NOMO-1 treated with DMSO at 0.1 percent for 48 hours (cell line): Measurements from ENCODE around the gene GALNTL6.

Experiments used
- DNase-seq: peaks from one replicate; lab custom pipeline; 2025; ENCODE audit not compliant: unreplicated experiment; lab: John Stamatoyannopoulos, UW

GALNTL6 gene

DNA sequence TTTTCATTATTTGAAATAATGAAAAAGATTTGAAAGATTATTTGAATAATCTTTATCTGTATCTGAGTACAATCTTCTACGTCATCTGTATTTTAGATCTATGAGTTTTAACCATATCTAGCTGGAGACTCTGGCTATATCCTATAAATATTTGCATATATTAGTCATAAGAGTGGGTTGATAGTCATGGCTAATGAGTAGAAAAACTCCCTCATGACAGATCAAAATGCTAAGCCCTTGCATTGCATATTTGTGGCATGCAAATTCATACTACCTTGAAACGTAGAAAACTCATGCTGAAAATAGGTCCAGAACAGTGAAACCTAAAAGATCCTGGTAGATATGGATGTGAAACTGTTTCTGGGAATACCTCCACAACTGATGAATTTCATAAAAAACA is 291.3 kb downstream of the GALNTL6 start:
- no peak for DNase-seq

DNA sequence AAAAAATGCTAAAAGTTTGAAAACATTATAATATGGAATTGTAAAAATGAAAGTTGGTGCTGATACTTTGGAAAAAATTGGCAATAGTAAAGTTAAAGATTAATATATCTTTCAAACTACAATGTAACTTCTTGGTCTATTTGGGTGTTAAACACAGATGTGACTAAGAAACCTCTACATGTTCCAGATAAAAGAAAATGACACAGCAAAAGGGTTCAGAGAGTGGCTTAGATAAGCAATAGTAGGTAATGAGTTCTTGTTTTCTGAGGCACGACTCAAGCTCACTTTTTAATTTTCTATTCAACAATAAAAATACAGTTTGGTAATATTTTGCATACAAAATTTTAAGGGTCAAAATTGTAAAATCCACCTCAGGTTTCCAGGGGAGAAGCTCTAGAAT is 292.7 kb downstream of the GALNTL6 start:
- DNase-seq = no peak

DNA sequence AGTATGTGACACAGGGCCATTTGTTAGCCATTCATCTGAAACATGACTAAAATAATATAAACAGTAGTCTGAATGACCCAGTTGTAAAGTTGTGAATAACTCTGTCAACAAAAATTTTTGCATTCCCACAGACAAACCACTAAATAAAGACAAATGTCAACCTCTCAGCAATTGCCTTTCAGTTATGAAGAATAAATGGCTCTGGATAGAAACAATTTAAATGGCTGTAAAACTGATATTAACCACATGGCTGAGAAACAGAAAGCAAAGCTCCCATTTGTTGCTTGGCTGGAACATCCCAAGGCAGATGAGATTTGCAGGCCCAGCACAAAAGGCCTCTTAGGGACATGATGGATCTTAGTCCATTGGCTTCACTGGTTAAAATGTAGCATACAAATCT is 296.3 kb downstream of the GALNTL6 start:
- no peak for DNase-seq

DNA sequence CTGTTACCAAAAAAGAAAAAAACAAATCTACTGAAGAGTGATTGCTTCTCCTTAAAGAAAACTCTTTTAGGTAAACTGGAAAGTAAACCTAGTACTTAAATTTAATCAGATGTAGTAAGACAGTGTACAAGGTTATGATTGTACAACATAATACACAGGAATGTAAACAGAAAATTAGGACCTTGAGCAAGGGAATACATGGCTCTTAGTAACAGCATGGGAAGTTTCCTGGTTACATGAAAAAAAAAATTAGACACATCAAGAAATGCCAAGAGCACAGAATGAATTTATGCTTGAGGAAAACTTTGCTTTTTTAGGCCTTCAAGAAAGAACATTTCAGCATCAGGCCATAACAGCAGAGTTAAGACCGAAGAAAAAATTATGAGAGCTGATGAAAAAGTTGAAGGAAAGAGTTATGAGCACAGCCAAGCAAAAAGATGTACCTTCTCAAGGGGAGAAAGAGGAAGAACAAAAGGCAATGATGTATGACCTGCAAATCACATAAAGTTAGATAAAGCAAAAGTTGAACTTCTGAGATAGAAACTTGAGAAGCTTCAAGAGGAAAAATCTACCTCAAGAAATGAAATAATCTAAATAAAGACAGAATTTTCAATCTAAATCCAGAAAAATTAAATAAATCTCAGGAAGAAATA is 311.6 kb downstream of the GALNTL6 start:
- DNase-seq = peak; percentile 4

DNA sequence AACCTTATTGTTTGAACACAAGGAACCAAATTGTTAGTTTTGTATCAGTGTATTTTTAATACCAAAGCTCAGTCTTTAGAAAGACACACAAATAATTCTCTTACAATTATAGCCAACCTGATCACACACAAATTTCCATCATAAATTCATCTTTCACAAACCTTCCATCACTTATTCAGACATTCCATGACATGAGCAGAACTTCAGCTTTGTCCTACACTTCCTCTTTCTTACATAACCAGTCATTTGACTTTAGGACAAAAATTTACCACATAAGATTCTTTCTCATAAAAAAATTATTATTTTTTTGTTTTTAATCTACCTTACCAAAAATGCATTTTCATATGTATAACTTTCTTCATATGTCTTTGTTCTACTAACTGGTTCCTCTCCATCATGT is 312.2 kb downstream of the GALNTL6 start:
- peak; percentile 35 for DNase-seq

DNA sequence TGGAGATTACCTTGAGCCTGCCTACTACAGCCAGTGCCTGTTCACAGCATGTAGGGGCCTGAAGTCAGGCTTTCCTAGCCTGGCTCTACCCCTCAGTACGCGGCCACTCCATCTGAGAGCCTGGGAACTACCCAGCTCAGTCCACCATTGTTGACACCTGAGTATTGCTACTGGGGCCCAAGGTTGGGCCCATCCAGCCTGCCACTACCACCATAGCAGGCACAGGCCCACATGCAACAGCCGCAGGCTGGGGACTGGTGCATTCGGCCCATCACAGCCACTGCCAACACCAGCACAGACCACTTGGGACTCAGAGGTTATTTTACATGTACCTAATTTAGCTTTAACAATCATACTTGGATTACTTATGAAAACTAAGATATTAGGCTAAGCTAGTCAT is 314.0 kb downstream of the GALNTL6 start:
- no peak for DNase-seq

DNA sequence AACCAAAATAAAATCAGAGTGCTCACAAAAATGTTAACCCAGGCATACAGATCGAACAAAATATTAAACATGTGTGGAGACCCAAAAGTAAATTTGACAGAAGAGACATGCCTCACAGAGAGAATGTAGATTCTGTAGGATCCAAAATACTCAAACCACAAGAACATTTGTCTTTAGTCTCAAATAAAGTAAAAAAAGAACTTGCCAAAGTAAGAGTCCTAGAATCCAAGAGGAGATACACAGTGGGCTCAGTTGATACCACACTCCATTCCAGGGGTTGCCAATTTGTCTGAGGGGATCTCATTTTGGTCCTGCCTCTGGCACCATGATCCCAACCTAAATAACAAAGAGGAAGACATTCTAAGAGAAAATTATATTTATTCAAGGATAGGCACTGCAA is 316.4 kb downstream of the GALNTL6 start:
- no peak for DNase-seq

DNA sequence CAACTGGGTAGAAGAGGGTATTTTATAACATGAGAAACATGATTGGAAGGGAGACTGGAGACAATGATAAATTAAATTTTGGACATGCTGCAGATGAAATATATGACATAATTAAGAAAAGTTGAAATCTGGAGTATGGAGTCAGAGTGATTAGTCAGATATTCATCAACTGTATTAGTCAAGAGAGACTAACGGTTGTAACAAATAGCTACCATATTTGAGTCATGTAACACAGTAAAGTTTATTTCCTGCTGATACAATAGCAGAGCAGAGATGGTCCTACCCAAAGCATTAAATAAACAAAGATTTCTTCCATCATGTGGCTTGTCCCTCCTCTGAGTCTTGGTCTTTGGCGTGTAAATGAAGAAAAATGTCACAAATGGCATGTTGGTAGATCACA is 321.3 kb downstream of the GALNTL6 start:
- no peak for DNase-seq

DNA sequence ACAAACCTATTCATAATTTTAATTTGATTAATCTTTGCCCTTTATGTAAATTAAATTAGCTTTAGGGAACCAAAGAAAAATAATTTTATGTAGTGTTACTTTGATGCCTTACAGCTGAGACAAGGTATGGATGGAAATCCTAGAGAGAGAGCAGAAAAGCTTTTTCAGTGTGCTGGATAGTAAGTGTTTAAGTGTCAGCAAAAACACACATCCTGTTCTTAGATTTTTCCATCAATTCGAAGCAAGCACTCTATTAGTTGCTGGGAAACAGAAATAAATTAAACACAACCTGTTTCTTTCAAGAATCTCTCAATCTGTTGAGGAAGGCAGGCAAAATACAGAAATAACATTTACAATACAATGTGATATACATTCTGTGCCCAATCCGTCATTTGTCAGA is 327.8 kb downstream of the GALNTL6 start:
- DNase-seq = no peak

DNA sequence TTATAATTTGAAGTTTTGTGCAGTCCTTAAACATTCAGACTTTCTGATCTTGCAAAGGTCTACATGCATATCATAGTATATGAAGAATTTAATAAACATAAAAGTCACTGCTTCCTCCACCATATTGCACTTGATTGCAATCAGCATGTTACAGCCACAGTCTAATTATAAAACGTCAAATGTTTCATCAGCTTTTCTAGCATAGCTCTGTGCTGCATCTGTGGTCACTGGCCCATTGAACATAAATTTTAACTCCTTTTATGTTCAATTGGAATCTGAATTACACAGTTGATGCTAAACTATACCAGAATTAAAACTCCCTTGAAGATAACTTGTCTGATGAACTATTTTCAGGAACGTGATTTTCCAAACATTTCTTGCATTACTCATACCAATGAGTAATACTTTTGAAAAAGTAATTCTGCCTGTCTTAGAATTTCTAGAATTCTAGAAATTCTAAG is 329.1 kb downstream of the GALNTL6 start:
- peak; percentile 23 for DNase-seq

DNA sequence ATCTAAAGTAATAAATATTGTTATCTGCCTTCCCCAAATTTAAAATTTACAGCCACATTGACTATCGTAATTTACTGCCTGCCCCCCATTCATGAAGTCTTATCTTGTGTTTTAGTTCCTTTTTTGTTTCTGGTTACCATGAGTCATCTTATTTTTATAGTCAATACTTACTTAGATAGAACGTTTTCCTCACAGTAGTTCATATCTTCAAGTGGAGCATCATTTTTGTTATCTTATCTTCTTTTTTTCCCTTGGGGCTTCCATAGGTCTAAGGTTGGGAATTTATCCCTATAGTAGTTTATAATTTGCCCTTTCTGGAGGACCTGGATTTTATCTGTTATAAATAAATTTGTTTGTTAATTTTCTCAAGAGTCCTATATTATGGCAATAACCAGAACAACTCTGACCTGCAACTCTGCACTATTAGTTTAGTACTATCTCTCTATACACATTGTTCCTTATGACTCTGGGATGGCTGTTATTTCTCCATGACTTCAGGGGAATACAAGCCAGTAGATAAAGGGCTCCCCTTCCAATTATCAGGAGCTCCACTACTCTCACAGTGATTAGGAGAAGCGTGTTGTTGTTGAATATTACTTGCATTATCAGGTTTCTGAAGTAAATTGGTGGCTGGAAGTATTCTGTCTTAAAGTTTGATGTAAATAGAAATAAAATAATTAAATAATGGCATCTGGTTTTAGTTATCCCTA is 330.6 kb downstream of the GALNTL6 start:
- peak; percentile 71 for DNase-seq

DNA sequence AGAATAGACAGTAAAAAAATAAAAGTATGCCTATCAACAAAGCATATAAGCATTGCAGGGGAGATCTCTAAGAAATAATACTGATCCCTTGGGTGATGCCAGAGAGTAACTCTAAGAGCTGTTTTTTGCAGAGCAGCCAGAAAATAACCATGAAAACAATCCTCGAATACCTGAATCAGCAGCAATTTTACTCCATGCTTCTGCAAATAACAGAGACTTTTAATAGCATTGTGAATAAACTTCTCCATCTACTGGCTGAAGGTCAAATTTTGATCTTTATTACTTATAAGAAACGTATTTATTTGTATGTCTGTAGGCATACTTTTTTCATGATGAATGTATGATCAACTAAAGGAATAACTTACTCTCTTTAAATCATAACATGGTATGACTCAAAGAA is 334.5 kb downstream of the GALNTL6 start:
- no peak for DNase-seq

DNA sequence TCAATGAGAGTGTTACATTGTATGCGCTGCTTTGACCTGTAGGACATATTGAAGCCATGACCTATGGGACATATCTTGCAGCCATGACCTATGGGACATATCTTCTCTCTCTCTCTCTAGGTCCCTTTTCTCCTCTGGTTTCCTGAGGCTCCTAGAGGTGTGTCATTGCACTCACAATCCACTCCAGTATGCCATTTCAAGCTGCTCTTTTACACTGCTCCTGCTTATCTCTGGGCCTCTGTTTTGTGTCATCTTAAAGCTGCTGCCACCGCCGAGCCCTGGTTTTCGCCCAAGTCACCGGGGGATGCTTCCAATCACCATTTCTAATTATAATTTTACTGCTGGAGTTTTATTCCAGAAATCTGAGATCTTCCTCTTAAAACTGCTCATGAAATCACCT is 336.1 kb downstream of the GALNTL6 start:
- no peak for DNase-seq

DNA sequence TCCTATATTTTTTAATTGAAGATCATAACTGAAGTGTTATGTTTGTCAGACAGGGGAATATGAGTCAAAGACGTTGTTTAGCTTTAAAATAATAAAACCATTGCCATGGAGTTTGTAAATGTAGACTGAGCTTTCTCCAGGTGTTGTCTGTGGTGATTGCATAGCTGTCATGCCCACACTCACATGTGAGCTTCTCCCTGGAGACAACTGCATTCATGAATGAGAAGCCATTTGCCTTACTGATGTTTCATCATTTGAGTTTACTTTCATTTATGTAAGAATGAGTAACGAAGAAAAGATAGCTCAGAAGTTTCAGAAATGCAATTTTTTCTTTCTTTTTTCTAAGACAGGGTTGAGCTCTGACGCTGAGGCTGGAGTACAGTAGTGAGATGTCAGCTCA is 339.1 kb downstream of the GALNTL6 start:
- no peak for DNase-seq

DNA sequence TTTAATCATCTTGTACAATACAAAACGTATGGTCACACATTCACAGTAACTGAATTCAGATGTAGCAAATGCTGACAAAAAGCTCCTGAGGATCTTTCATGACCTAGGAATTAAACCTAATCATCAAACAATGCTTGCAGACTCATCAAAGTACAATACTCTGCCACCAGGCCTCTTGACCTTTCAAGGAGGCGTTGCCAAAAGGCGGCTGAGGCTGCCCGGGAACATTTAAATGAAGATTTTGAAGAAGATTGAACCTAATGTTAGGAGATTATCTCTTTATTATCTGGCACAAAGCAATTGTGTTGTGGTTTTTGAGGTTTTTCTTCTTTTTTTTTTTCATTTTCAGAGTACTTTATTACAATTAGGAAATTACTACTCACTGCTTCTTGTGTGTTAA is 340.5 kb downstream of the GALNTL6 start:
- no peak for DNase-seq

DNA sequence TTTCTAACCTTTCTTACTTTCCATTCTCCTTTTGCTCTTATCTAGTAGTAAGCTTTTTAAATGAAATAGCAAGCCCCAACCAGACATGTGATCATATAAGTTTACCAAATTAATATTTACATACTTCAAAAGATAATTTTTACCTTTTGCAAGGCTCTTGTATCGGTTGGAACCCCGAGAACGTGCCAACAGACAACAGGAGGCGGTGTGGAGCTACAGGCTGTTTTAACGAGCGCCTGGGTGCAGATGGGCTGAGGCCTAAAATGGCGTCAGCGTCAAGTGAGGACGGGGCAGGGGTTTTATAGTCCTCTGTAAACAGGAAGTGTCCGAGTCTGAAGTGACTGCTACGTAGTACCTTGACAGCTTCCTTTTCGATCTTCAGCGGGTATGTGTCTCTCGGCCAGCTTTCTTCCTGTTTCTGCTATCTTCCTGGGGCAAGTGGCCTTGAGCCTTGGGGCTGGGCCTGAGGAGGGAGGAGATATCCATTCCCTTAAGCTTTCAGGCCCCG is 342.7 kb downstream of the GALNTL6 start:
- DNase-seq = peak; percentile 8

DNA sequence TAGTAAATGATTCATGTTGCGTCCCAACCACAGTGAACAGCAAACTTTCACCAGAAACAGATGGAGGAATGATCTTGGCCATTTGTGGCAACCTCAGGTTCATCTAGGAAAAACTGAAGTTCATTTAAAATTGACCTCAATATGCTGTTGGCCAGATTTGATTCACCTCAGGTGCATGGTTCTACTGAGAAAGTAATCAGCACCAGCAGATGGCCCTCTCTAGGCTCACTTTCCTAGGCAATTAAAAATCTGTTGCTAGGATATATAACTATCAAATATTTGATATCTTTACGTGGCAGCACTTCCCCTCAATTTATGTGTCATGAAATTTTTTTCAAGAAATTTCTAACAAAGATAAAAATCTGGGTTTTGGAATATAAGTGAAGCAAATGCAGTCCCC is 344.7 kb downstream of the GALNTL6 start:
- DNase-seq = no peak

DNA sequence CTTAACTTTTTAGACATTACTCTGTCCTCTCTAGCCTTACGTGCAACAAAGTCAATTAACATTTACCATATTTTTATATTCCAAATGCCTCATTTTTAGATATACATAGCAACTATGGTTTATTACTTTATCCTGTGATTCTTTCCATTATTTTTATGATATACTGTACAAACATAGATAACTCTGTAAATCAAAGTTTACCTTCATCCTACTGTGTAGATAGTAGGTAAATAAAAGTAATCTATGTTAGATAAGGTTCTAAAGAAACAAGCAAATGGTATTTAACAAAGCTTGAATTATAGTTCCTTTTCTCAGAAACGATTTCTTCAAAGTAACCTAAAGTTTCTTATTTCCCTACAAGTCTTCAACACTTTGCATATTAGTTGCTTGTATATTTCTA is 350.0 kb downstream of the GALNTL6 start:
- no peak for DNase-seq

DNA sequence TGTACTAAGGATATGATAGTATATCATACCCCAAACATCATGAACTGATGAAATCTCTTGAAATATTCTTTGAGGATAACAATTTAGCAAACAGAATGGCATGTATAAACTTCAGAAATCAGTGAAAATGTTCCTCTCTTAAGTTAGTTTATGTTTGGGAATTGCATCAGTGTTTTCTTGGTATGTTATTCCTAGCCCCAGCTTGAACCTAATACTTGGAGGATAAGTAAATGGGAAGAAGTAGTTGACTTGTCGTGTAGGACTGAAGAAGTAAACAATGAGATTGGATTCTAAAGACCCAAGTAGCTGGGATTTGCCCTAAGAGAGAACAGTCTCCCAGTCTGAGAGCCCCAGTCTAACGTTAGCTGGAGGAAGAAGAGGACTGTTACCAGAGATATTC is 355.7 kb downstream of the GALNTL6 start:
- DNase-seq = no peak

DNA sequence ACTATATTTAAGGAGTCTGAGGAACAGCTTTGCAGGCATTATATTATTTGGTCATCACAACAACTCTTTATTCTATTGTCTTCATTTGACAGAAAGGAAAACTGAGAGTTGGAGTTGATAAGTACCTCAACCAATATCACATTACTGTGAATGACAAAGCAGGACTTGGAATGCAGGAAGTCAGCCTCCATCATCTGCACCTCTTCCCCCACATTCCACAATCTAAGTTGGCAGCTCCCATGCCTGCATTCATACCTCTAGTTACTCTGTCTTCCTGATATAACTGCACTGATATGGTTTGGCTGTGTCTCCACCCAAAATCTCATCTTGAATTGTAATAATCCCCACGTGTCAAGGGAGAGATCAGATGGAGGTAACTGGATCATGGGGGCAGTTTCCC is 356.7 kb downstream of the GALNTL6 start:
- no peak for DNase-seq

DNA sequence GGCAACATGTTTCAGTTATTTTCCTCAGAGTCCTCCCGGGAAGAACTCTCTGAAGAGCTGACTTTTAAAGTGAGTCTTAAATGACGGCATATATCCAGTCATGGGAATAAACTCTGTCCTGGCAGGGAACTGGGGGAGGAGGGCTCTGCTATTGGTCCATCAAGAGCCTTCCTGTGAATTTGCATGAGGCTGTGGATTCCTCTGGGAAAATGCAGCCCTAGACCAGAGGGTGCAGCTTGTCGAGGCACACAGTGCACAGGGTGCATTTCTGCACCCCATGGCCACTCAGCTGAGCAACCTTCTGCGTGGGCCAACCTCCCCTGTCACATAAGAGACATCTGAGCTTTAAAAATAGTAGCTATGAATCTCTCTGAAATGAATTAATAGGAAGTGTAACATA is 360.0 kb downstream of the GALNTL6 start:
- DNase-seq = no peak

DNA sequence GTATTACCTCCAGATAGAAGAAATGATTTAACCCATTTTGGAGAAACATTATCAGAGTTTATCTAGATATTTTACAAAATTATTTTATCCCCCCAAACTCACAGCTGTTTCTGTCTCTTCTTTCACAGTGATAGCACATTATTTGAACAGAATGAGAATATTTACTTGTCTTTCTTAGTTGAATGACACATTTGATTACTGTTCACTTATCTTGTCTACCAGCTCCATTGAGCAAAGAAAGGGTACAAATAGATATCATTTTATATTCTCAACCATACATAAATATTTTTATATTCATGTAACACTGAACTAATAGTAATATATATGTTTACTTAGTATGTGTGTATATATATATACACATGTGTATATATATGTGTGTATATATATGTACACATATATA is 364.2 kb downstream of the GALNTL6 start:
- DNase-seq = no peak
